Right atrium auricular region (tissue), 2 donors: ENCODE data around the gene DNAH3. TPM values are rescaled to one million over a fixed set of nuclear protein-coding genes. Genes with fewer than 3 reads are reported as not detected.

Experiments used
- DNase-seq: peaks from one replicate; pipeline ENCODE4 v3.0.0-alpha.2; 2019; ENCODE audit warnings: low spot score
- H3K27ac ChIP-seq, 2 donors: fragments of 200-600 bp; sonication (generic); 1 replicate in 1 of 2; 2 replicates in 1 of 2; pipeline ENCODE4 v1.5.1; 2016 to 2019
- H3K27me3 ChIP-seq, 2 donors: fragments of 200-600 bp; sonication (generic); one replicate each; pipeline versions ENCODE4 v1.5.1 to v1.6.0; 2017 to 2019
- H3K36me3 ChIP-seq: fragments of 200-600 bp; sonication (generic); one replicate; pipeline ENCODE4 v1.5.1; 2016
- H3K4me1 ChIP-seq, 2 donors: fragments of 200-600 bp; sonication (generic); one replicate each; pipeline versions ENCODE4 v1.5.1 to v1.6.0; 2017 to 2019
- H3K4me3 ChIP-seq, 2 donors: fragments of 200-600 bp; sonication (generic); 1 replicate in 1 of 2; 2 replicates in 1 of 2; pipeline ENCODE4 v1.5.1; 2017 to 2019; ENCODE audit warnings: mild to moderate bottlenecking in 1 of 2, moderate library complexity in 1 of 2
- H3K9me3 ChIP-seq, 2 donors: fragments of 200-600 bp; sonication (generic); one replicate each; pipeline ENCODE4 v1.5.1; 2019
- CTCF ChIP-seq, 2 donors: fragments of 200-600 bp; sonication (generic); IDR thresholded peaks; one replicate each; pipeline ENCODE4 v1.5.1; 2019; ENCODE audit warnings: antibody characterized with exemption in 2 of 2
- total RNA-seq, 2 donors: library from RNA; depleted of rRNA; stranded (reverse); fragments of >200 nt; gene quantifications; one replicate each; pipeline ENCODE4 v1.1.0, GENCODE V29; 2016

DNAH3 gene
- total RNA-seq, 2 donors from 2014 or later: 0.20 TPM; not detected in 1

- H3K4me1 ChIP-seq: peaks cover 0 to 6% of the 10 kb centered on the region in 2 donors
- no peaks in the 10 kb centered on the region for H3K9me3 ChIP-seq
- no peak overlapping the region for H3K4me3 ChIP-seq
- H3K36me3 ChIP-seq: no peaks in the 10 kb centered on the region
- TF ChIP-seq CTCF (IDR thresholded peaks at IDR 0.05): no peak
- no peak overlapping the region for H3K27ac ChIP-seq
- DNase-seq: no peak
- no peaks in the 10 kb centered on the region for H3K27me3 ChIP-seq
Measured at GRCh38 chr16:21192991-21193390, 42.3 kb upstream of the DNAH3 start.

GRCh38 chr16:21190599-21190998 is 40.0 kb upstream of the DNAH3 start:
- Histone ChIP-seq H3K4me1 (peaks cover 0 to 6% of the 10 kb centered on the region in 2 donors), H3K27me3 (no peaks in the 10 kb centered on the region), H3K36me3 (no peaks in the 10 kb centered on the region), H3K4me3 (no peak overlapping the region), H3K9me3 (no peaks in the 10 kb centered on the region), H3K27ac (no peak overlapping the region)
- no peak for DNase-seq
- TF ChIP-seq CTCF (IDR thresholded peaks at IDR 0.05): no peak

GRCh38 chr16:21190013-21190412 is 39.4 kb upstream of the DNAH3 start:
- TF ChIP-seq CTCF (IDR thresholded peaks at IDR 0.05): no peak
- H3K36me3 ChIP-seq: no peaks in the 10 kb centered on the region
- H3K4me1 ChIP-seq: peaks cover 0 to 6% of the 10 kb centered on the region in 2 donors
- H3K27ac ChIP-seq: no peak overlapping the region
- H3K4me3 ChIP-seq: no peak overlapping the region
- no peaks in the 10 kb centered on the region for H3K27me3 ChIP-seq
- no peak for DNase-seq
- H3K9me3 ChIP-seq: no peaks in the 10 kb centered on the region

GRCh38 chr16:21189311-21189710 is 38.7 kb upstream of the DNAH3 start:
- H3K27ac ChIP-seq: no peak overlapping the region

GRCh38 chr16:21186326-21186691 is 35.7 kb upstream of the DNAH3 start:
- no peak for DNase-seq
- Histone ChIP-seq H3K4me3 (no peak overlapping the region), H3K27me3 (no peaks in the 10 kb centered on the region), H3K4me1 (peaks cover 0 to 6% of the 10 kb centered on the region in 2 donors), H3K27ac (no peak overlapping the region), H3K36me3 (peaks cover 15% of the 10 kb centered on the region), H3K9me3 (no peaks in the 10 kb centered on the region)
- no peak for TF ChIP-seq CTCF (IDR thresholded peaks at IDR 0.05)

More at GRCh38 chr16:21189311-21189710, 38.7 kb upstream of the DNAH3 start:
- Histone ChIP-seq H3K27me3 (no peaks in the 10 kb centered on the region), H3K4me1 (peaks cover 0 to 6% of the 10 kb centered on the region in 2 donors), H3K36me3 (no peaks in the 10 kb centered on the region), H3K4me3 (no peak overlapping the region), H3K9me3 (no peaks in the 10 kb centered on the region)
- no peak for DNase-seq
- TF ChIP-seq CTCF (IDR thresholded peaks at IDR 0.05): no peak

GRCh38 chr16:21185659-21186325 is 35.1 kb upstream of the DNAH3 start:
- no peak overlapping the region for H3K27ac ChIP-seq
- no peaks in the 10 kb centered on the region for H3K9me3 ChIP-seq
- peaks cover 0 to 6% of the 10 kb centered on the region in 2 donors for H3K4me1 ChIP-seq
- no peak overlapping the region for H3K4me3 ChIP-seq
- no peaks in the 10 kb centered on the region for H3K27me3 ChIP-seq
- peaks cover 20% of the 10 kb centered on the region for H3K36me3 ChIP-seq
- DNase-seq: no peak
- TF ChIP-seq CTCF (IDR thresholded peaks at IDR 0.05): no peak
